GM18508 (cell line): ENCODE results near the gene SLC9A2.

Experiments used
- ATAC-seq: cut with Tn5 transposase; IDR thresholded peaks from one replicate; pipeline ENCODE4 v1.9.1; 2021; ENCODE audit warnings: moderate number of reproducible peaks; ENCODE audit not compliant: insufficient read depth, unreplicated experiment

The SLC9A2 gene, protein sequence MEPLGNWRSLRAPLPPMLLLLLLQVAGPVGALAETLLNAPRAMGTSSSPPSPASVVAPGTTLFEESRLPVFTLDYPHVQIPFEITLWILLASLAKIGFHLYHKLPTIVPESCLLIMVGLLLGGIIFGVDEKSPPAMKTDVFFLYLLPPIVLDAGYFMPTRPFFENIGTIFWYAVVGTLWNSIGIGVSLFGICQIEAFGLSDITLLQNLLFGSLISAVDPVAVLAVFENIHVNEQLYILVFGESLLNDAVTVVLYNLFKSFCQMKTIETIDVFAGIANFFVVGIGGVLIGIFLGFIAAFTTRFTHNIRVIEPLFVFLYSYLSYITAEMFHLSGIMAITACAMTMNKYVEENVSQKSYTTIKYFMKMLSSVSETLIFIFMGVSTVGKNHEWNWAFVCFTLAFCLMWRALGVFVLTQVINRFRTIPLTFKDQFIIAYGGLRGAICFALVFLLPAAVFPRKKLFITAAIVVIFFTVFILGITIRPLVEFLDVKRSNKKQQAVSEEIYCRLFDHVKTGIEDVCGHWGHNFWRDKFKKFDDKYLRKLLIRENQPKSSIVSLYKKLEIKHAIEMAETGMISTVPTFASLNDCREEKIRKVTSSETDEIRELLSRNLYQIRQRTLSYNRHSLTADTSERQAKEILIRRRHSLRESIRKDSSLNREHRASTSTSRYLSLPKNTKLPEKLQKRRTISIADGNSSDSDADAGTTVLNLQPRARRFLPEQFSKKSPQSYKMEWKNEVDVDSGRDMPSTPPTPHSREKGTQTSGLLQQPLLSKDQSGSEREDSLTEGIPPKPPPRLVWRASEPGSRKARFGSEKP

DNA sequence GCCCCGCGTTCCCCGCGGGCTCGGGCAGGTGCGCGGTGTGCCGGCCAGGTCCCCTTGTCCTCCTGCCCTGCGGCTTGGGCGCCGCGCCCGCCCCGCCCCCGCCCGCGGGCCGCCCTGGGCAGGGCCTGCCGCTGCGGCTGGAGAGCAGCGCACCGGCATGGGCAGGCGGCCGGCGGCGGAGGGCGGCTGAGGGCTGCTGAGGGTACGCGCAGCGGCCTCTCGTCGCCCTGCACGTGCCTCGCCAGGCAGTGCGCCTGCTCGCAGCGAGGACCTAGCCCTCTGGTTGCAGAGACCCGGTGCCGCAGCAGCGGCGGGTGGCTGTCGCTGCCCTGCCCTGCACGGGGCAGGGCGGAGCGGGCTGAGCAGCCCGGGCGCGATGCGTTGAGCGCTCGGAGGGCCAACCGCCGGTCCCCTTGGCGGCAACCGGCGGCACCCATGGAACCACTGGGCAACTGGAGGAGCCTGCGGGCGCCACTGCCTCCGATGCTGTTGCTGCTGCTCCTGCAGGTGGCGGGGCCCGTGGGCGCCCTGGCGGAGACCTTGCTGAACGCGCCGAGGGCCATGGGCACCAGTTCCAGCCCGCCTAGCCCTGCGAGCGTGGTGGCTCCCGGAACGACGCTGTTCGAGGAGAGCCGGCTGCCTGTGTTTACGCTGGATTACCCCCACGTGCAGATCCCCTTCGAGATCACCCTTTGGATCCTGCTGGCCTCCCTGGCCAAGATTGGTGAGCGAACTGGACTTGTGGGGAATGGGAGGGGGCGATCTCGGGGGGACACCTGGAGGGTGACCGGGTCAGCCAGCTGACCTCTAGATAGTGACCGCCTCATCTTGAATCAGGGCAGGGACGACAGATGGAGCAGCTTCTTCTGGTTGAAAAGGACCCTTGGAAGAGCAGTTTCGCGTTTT, at the start of gene SLC9A2:
TSS of gene SLC9A2 (plus strand) at position 140 of the 906 bp plus-strand sequence. CDS start at position 436, 296 bp downstream.
- ATAC-seq: no peak

DNA sequence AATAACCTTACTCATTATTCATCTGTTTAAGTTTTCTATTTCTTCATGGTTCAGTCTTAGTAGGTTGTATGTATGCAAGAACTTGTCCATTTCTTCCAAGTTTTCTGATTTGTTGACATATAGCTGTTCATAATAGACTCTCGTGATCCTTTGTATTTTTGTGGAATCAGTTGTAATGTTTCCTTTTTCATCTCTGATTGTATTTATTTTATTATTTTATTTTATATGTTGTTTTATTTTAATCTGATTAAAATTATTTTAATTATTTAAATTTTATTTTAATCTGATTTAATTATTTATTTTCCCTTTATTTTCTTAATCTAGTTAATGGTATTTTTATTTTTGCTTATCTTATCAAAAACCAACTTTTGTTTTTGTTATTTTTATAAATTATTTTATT, 43.5 kb upstream of the SLC9A2 start:
- ATAC-seq: no peak

DNA sequence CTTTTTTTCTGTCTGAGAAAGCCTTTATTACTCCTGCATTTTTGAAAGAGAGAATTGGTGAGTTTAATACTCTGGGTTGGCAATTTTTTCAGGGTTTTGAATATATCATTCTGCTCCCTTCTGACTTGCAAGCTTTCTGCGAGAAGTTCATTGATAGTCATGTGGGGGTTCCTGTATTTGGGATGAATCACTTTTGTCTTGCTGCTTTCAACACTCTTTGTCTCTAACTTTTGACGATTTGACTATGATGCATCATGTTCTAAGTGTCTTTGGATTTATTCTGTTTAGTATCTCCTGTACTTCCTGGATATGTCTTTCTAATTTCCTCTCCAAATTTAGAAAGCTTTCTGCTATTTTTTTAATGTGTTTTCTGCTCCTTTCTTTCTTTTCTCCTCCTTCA, 41.0 kb upstream of the SLC9A2 start:
- no peak for ATAC-seq

DNA sequence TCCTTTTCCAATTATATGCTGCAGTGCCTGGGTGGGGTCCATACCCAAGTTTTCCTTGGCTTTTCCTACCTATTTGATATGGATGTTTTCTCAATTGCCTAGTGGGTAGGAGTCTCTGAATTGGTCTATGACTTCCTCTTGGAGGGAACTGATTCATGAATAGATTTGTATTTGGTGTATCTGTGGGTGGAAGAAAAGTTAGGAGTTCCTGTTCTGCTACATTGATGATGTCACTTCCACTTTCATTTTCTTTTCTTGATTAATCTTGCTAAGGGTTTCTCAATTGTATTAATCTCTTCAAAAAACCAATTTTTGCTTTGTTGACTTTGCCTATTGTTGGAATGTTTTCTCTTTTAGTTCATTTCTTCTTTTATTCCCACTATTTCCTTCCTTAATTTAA, 37.4 kb upstream of the SLC9A2 start:
- no peak for ATAC-seq

DNA sequence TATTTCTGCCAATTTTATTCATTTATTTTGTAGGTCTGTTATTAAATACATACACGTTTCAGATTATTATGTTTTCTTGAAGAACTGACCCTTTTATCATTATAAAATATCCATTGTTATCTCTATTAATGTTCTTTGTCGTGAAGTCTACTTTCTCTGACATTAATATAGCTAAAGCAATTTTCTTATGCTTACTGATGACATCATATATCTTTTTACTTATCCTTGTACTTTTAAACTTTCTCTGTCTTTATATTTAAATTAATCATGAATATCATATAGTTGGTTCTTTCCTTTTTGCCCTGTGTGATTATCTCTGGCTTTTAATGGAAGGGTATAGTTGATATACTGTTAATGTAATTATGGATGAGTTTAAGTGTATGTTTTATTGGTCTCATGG, 36.5 kb upstream of the SLC9A2 start:
- no peak for ATAC-seq

DNA sequence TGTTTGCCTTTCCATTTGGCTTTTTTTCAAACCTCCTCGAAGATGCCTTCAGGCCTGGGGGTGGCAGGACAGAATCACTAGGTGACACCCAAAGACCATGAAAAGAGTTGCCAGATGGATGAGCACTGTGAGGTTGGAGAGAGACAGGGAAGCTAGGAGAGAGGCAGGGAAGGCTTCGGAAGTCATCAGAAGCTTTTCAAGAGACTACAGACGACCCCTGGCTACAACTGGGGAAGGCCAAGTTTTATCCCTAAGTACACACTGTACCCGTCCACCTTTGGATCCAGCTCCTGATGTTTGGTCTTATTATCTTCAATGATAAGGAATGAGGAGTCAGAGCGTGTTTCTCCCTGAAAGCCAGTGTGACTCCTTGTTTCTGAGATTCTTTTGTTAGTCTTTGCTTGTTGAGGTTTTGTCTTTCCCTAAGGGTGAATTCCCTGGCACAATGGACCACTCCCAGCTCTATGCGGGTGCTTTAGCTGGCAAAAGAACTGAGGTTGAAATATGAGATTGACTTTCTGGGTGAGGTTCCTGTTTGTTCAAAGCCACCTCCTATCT, 33.4 kb upstream of the SLC9A2 start:
- no peak for ATAC-seq

DNA sequence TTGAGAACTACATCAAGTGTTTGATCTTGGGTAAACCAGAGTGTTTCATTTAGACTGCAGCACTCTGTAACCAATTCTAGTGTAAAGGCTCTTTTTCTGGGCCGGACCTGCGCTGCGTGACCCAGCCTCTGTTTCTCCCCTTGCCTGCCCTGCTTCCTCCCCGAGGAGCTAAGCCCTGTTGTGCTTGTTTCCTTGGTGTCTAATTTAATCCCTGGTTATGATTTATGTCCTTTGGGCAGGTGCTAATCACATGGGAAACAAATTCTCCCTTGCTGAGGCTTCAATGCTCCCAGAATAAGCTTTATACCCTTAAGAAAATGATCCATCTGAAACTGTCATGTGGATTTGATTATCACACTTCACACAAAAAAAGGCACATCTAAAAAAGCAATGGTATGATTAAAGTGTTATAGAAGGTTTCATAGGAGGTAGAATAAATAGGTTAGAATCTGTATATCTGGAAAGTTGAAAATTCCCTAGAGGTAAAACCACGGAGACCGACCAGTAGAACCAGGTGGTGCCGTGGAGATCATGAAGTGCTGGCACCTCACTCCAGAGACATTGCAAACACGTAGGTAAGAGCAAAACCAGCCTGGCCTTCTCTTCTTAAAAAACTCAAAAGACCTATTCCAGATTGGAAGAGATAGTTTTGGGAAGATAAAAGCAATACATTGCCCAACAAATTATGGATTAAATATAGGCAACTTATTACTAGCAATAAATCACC, 31.0 kb upstream of the SLC9A2 start:
- ATAC-seq: no peak

DNA sequence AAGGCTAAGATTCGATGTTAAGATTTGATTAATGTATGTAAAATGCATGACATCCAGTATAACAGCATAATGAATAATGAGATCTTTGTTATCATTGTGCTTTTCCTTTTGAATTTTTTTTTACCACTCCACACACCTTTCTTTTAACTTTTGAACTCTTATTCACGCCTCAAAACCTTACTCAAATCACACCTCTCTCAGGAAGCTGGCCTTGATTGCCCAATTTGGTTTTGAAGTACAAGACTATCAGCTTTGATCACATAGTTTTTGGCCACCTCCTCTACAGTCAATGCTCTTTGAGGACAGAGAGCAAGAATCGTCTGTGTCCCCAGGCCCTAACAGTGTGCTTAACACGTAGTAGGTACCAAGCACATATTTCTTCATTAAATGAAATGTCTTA, 29.9 kb upstream of the SLC9A2 start:
- no peak for ATAC-seq

DNA sequence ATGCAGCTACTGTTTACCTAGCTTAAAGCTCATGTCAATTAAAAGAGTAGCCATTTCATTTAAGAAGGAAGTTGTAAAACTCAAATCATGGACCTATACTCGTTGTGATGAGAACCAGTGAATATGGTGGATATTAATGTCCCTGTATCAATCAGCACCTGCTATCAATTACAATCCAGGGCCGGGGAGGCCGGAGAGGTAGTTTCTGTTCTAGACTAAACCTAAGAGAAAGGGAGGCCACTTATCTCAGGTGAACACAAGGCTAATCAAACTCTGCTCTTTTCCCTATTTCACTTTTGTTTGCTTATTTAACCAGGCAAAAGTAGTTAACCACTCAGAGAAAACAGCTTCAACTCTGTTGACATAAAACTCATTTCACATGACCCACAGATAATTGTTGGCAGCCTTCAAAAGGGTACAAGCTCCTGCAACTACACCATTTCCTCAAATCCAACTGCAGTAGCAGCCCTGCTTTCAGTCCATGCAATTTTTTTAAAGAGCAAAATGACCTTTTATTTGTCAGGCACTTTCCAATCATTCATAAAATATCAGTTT, 27.8 kb upstream of the SLC9A2 start:
- ATAC-seq: no peak

DNA sequence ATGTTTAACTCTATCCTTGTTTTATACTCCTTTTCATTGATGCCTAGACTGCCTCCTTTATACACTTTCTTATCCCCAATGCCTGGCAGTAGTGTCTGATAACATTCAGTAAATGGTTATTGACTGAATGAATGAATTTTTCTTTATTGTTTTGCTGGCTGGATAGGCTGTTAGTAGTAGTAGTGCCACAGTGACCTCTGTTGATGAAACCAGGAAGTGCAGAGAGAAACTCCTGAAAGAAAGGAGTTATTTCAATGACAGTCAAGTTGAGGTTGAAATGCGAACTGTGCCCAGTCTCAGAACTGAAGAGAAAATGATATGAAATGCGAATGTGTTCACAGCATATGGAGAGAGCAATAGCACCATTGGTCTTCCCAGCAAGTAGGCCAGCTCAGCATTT, 26.8 kb upstream of the SLC9A2 start:
- ATAC-seq: no peak

DNA sequence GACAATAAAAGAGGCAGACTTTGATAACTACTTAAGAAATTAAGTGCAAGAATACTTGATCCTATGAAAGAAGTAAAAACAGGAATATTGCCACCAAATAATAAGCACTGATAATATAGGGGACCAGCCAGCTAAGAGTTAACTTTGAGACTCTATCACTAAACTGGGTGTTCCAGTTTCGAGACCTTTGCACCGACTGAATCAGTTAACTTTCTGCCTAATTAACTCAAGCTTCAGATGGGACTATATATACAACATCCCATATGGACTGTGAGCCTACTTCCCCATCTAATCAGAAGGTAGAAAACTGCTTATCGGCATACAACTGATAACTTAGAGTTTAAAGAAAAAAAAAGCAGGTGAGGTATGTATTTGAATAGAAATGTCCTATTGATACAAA, 25.8 kb upstream of the SLC9A2 start:
- no peak for ATAC-seq

DNA sequence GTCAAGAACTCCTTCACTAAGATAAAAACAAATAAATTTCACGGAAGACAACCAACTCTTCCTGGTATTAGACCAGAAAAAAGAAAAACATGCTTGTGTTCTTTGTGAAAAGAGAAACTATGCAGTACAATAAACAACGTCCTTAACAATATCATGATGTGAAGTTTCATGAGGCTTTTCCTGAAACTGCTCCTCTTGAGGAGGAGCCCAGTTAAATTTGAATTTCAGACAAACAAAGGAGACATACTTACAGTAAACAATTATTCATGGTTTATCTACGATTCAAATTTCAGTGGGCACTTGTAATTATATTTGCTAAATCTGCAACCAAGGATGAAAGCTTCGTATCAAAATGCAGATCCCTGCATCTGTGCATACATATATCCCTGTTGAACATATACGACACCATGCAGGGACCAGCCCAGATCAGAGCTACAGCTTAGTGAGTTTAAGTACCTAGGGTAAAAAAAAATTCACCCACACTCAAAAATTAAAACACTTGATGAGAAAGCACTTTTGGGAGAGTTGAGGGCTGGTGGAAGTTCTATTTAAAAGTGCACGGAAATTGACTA, 24.8 kb upstream of the SLC9A2 start:
- no peak for ATAC-seq

DNA sequence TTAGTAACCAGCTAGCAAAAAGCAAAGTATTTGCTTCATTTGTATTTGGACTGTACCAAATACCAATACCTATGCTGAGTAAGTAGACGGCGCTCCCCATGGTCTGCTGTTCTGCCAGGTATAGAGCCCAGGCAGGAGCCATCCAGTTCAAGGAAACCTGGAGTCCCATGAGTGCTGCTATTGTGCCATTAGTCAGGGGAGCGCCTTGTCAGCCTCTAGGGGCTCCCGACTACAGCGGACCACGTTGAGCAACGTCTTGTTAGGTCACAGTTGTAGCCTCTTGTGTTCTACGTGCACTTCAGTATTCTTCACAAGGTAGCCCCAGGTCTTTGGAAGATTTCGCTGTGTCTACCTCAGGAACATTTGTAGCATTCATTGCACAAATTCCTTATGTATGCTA, 21.6 kb upstream of the SLC9A2 start:
- ATAC-seq: no peak

DNA sequence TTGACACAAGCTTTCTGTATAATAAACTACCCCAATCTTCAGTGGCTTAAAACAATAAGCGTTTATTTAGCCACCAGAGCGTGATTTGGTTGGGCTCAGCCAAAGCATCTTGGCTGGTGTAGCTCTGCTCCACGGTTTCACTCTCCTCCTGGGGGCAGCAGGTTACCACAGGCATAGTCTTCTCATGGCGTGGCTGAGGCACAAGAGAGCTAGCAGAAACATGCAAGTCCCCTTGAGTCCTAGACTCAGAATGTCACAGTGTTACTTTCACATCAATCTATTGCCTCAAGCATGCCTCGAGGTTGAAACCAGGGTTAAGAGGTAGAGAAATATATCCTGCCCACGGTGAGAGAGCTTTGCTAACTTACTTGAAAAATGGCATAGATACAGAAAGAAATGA, 19.9 kb upstream of the SLC9A2 start:
- ATAC-seq: no peak

DNA sequence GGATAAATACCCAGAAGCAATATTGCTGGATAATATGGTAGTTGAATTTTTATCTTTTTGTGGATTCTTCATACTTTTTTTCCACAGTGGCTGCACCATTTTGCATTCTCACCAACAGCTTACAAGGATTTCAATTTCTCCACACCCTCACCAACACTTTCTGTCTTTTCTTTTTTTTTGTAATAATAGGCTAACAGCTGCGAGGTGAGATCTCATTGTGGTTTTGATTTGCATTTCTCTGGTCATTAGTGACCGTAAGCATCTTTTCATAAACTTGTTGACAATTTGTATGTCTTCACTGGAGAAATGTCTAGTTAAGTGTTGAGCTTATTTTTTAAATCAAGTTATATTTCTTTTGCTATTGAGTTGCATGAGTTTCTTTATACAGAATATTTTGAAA, 17.6 kb upstream of the SLC9A2 start:
- no peak for ATAC-seq

DNA sequence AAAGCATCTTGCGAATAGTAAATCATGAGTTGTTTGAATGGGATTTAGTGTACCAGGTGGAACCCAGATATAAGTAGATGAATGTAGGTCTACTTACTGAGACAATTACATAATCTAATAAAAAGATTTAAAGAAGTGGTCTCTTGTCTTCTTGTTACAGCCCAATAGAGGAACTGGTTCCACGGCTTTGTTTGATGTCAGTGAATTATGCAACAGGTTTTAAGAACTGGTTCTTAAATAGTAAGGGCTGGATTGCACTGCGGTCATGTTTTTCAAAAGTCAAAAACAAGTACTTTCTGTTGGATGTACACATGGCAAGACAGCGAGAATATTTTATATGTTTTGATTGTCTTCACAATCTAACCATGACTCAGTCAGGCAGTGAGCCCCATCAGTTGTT, 15.4 kb upstream of the SLC9A2 start:
- ATAC-seq: no peak

DNA sequence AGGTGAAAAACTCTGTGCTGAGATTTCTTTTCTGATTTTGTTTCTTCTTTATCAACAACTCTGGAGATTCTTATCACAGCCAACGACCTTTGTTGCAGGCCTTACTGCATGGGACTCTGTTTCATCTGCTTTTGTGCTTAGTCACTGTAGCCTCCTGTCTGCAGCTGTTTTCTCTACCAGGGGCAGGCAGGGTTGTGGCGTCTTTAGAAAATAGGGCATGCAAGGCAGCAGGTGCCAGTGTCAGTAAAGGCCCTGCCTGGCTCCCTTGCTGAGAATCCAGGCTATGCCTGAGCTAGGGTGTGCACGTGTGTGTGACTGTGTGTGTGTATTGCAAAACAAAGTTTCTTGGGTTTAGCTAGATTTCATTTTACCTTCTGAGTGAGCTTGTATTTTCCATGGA, 14.6 kb upstream of the SLC9A2 start:
- no peak for ATAC-seq

DNA sequence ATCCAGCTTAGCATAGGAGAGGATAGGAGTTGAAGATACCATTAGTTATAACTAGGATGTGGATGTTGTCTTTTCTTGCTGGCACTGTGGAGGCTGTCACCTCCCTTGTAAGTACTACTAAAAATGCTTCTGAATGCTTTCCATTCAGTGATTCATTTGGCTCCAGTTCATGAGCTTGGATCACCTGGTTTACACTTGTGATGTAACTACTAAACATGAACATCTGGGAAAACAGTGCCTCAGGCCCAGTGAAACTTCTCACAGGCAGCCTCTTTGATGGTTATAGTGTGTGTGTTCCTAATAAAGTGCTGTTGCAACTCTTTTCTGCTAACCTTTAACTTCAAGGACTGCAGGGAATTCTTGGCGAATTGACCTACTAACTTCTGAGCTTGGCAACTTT, 13.0 kb upstream of the SLC9A2 start:
- no peak for ATAC-seq
